NB4 (cell line): Measurements from ENCODE around the gene RRP1.
A peak's percentile ranks its signal among the peaks of the same experiment; 100 is the strongest.

Experiments used
- DNase-seq: peaks from one replicate; pipeline ENCODE4 v3.0.0; 2010; ENCODE audit warnings: low read depth
- H3K4me3 ChIP-seq: one replicate; pipeline ENCODE4 v1.5.1; 2011; ENCODE audit warnings: mild to moderate bottlenecking, low read depth, low read length, moderate library complexity
- CTCF ChIP-seq: IDR thresholded peaks from one replicate; pipeline ENCODE4 v1.5.1; 2012; ENCODE audit warnings: low read depth, low read length
- MYC ChIP-seq: IDR thresholded peaks from 2 replicates; pipeline ENCODE4 v1.6.1; 2011; ENCODE audit warnings: low read depth, low read length
- POLR2A ChIP-seq: IDR thresholded peaks from 2 replicates; pipeline ENCODE4 v1.6.1; 2011; ENCODE audit warnings: mild to moderate bottlenecking; ENCODE audit not compliant: insufficient read length; ENCODE audit errors: extremely low read depth
- TF ChIP-seq, protein P1 (sequence below): IDR thresholded peaks from 2 replicates; pipeline ENCODE4 v1.6.1; 2011; ENCODE audit warnings: low read depth, low read length

Gene RRP1

GRCh38 chr21:43767984-43768867 lies 21.2 kb upstream of the RRP1 start:
- TF ChIP-seq, protein P1, sequence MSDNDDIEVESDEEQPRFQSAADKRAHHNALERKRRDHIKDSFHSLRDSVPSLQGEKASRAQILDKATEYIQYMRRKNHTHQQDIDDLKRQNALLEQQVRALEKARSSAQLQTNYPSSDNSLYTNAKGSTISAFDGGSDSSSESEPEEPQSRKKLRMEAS = no peak
- H3K4me3 ChIP-seq = no peak overlapping the region
- DNase-seq = peak; percentile 57

GRCh38 chr21:43768868-43769167 lies 20.6 kb upstream of the RRP1 start:
- H3K4me3 ChIP-seq = no peak overlapping the region
- DNase-seq = no peak
- no peak for TF ChIP-seq CTCF
- no peak for TF ChIP-seq MYC

DNA sequence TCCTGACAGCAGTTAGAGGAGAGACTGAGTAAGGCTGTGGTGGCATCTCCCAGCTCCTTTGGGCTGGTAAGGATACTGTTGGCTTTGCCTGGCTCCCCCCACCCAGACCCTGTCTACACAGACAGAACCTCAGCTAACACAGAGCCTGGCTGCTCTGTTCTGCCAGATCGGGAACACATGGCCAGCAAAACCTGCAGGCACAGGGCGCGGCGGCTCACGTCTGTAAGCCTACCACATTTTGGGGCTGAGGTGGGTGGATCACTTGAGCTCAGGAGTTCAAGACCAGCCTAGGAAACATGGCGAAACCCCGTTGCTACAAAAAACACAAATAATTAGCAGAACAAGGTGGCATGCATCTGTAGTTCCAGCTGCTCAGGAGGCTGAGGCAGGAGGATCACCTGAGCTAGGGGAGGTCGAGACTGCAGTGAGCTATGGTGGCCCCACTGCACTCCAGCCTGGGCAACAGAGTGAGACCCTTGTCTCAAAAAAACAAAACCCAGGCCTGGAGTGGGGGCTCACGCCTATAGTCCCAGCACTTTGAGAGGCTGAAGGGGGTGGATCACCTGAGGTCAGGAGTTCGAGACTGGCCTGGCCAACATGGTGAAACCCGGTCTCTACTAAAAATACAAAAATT lies 19.9 kb upstream of the RRP1 start:
- no peak for DNase-seq
- no peak for TF ChIP-seq MYC
- TF ChIP-seq POLR2A = no peak
- TF ChIP-seq CTCF = no peak
- TF ChIP-seq, protein P1 = no peak
- H3K4me3 ChIP-seq = no peak overlapping the region

DNA sequence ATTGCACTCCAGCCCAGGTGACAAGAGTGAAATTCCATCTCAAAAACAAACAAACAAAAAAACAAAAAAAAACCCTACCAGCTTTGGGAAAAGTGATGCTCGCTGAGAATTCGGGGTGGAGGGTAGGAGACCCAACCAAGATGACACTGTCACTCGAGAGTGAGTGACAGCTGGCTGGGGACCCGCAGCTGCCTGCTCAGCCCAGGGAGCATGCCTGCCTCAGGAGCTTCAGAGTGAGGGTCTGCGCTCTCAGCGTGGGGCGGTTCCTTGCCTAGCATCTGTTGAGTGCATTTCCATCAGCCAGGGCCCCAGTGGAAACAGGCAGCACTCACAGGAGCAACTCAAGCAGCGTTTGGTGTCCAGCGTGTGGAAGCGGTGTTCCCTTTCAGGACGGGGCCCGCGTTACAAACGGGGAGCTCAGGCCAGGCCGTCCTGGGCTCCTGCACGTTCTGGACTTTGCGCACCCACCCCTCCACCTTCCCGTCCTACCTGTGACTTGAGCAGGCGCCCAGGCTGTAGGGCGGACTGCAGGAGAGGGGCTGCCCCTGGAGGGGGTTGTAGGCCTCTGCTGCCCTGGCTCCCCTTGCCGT lies 19.2 kb upstream of the RRP1 start:
- no peak overlapping the region for H3K4me3 ChIP-seq
- TF ChIP-seq POLR2A = no peak
- TF ChIP-seq CTCF = no peak
- TF ChIP-seq, protein P1 = no peak
- TF ChIP-seq MYC = no peak
- DNase-seq = no peak

DNA sequence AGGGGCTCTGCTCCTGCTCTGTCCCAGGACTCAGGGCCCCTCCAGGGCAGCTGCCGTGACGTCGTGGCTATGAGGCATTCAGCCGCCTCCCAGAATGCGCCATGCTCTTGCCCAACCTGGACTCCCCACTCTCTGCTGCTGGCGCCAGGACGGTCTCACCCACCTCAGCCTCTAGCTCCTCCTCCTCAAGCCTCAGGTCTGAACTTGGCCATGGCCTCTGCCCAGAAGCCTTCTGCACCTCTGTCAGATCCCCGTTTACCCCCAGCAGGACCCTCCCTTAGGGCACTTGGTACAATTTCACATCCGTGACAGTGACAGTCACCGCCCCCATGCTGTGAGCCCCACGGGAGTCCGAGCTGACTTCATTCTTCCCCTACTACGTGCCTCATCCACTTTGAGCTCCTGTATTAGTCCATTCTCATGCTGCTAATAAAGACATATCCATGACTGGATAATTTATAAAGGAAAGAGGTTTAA lies 18.1 kb upstream of the RRP1 start:
- no peak overlapping the region for H3K4me3 ChIP-seq
- peak; percentile 56 for DNase-seq
- TF ChIP-seq CTCF = no peak
- no peak for TF ChIP-seq MYC
- TF ChIP-seq, protein P1 = no peak
- TF ChIP-seq POLR2A = no peak

- peak; percentile 48 for DNase-seq
- TF ChIP-seq, protein P1 = no peak
- TF ChIP-seq POLR2A (no peak), CTCF (no peak)
- H3K4me3 ChIP-seq = no peak overlapping the region
Observed at GRCh38 chr21:43771698-43772424, 17.5 kb upstream of the RRP1 start.
